GM18511 (cell line): ENCODE measurements around the gene LGI4.

Experiments
- ATAC-seq: cut with Tn5 transposase; IDR thresholded peaks from one replicate; pipeline ENCODE4 v1.9.1; 2021; ENCODE audit warnings: mild to moderate bottlenecking, moderate library complexity; ENCODE audit not compliant: unreplicated experiment

The LGI4 gene

DNA sequence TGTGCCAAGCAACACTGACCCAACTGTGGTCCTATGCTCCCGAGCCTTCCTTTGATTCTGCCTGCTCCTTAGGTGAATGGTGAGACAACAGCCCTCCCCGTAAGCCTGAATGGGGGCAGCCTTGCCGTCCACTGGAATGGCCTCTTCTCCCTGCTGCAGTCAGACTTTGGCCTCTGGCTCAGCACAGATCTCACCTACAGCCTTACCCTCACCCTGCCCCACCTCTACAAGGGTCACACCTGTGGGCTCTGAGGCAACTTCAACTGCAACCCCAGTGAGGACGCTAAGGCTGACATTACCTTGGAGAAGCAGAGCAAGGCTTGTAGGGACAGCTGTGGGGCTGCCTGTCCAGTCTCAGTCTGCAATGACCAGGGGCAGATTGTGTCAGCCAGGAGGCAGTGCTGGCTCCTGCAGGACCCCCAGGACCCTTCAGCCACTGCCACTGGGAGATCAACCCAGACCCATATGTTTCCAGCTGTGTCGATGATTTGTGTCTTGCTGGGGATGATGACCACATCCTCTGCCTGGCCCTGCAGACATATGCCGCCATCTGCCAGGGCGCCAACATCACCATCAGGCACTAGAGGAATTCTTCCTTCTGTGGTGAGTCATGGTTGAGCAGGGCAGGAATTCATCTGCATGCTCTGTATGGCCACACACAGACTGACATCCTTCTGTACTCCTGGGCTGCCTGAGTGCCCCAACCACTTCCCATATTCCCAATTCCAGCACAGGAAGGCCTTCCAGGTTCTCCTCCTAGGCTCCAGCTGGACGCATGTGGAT lies 46.5 kb downstream of the LGI4 start:
- ATAC-seq: no peak

DNA sequence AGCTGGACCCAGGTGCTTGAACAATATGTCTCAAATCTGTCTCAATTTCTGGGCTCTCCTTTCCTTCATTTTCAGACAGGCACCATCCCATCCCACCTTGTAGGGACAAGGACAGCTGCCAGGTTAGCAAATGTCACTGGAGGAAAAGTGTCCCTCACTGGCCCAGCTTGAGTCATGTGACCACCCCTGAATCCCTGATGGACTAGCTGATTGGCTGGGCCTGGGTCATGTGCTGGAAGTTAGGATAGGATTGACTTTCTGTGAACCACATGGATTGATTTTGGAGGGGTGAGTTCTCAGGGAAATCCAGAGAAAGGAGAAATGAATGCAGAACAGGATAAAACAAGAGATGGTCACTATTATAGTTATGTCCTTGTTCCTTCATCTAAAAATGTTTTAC lies 47.5 kb downstream of the LGI4 start:
- ATAC-seq: no peak

DNA sequence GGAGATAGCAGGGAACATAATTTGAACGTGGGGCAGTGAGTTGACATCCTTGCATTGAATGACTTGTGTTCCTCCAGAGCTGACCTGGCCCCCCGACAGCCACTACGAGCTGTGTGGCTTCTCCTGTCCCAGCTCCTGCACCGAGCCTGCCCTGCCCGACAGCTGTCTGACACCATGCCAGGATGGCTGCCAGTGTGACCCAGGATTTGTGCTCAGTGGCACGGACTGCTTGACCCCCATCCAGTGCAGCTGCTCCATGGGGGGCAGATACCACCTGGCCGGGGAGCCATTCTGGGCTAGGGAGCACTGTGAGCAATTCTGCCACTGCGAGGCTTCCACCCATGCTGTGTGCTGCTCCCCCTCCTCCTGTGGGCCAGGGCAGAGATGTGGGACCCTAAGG lies 48.4 kb downstream of the LGI4 start:
- ATAC-seq: no peak

DNA sequence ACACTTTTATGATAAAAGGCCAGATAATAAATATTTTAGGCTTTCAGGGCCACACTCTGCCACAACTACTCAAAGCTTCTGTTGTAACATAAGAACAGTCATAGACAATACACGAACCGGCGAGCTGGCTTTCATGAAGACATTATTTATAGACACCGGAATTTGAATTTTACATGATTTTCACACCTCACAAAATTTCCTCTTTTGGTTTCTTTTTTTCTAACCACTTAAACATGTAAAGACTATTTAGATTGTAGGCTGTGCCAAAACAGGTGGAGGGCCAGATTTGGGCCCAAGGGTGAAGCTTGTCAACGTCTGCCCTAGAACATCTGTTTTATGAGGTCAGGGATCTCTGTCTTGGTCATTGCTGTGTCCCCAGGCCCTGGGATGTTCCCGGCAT lies 48.9 kb downstream of the LGI4 start:
- ATAC-seq: peak; percentile 77

DNA sequence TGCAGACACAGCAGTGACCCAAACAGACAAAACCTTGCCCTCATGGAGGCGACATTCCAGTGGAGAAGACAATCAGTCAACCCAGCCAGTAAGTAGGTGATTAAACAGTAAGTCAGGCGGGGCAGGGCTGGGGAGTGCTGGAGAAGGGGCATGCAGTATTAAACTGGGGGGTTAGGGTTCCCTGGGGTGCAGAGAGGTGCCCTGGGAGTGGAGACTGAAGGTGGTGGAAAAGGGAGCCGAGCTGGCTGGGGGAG lies 50.4 kb downstream of the LGI4 start:
- no peak for ATAC-seq

DNA sequence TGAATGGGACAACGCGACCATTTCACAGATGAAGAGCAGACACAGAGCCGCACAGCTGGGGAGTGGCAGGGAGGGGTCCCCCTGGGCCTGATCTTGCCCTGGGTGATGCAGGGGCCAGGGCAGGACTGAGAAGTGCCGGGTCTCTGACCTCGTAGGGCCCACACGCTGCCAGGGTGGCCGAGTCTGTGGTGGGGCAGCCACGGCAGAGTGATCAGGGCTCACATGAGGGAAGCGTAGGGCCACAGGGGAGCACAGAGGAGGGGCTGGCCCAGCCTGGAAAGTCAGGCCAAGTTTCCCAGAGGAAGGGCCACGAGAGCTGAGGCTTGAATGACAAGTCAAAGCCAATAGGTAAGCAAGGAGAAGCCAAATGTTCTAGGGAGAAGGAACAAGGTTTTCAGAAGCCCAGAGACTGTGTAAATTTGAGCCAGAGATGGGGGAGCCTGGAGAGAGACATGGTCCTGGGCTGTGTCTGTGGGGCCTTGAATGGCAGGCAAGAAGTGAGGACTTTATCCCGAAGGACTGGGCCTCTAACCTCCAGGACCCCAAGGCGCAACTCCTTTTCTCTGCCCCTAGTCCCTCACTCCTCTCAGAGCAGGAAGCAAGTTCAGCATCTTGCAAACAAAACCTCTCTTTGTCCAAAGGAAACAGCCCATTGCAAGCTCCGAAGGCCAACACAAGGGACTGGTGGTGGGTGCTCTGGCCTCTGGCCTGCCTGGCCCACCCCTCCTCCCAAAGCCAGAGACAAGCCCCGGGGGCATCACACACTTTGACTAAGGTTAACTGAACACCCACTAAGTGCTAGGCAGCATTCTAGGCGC lies 51.0 kb downstream of the LGI4 start:
- ATAC-seq: no peak

DNA sequence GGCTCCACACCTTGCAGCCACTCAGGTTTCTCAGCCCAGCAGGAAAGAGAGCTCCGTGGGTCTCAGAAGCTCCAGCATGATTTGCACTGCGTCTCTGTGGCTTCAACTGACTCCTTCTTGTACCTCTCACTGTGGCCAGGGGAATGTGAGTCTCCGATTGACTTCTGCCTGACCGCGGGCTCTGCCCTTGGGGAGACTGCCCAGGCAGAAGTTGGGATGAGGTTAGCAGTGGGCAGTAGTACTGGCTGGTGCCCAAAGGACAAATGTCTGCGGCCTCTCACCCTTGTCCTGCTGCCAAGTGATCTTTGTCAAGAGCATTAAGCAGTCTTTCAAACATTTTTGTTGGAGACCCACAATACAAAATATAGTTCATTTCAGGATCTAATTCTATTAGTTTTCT lies 53.7 kb downstream of the LGI4 start:
- ATAC-seq: no peak

DNA sequence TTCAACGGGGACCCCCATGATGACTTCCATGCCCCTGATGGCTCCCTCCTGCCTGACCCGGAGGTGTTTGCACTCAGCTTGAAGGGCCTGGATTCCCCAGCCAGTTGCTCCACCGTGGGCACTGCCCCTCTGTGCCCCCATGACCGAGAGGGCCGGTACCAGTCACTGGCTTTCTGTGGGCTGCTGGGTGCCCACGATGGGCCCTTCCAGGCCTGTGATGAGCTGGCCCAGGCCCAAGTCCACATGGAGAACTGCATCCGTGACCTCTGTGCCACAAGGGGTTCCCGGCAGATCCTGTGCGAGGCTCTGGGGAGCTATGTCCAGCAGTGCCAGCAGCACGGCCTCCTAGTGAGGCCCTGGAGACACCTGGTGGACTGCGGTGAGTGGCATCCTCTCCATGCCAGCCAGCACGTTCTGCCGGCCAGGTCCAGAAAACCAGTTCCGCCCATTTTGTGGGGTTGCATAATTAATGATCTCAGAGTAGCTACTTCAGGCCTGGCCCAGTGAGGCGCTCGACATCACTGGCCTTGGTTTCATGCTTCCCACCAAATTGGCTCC lies 54.2 kb downstream of the LGI4 start:
- no peak for ATAC-seq

DNA sequence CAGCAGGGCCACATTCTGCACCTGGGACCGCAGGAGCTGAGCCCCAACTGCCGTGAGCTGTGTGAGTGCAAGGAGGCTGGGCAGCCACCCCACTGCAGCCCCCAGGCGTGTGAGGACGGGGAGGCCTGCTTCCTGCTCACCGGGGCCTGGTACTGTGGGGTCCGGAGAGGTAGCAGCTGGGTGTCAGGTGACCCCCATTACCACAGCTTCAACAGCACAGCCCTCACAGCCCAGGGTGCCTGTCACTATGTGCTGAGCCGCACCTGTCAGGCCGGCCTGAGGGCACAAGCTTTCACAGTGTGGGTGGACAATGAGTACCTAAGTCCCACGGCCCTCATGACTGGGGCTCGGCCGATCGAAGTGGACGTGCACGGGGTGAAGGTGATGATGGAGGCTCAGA lies 55.0 kb downstream of the LGI4 start:
- ATAC-seq: no peak

DNA sequence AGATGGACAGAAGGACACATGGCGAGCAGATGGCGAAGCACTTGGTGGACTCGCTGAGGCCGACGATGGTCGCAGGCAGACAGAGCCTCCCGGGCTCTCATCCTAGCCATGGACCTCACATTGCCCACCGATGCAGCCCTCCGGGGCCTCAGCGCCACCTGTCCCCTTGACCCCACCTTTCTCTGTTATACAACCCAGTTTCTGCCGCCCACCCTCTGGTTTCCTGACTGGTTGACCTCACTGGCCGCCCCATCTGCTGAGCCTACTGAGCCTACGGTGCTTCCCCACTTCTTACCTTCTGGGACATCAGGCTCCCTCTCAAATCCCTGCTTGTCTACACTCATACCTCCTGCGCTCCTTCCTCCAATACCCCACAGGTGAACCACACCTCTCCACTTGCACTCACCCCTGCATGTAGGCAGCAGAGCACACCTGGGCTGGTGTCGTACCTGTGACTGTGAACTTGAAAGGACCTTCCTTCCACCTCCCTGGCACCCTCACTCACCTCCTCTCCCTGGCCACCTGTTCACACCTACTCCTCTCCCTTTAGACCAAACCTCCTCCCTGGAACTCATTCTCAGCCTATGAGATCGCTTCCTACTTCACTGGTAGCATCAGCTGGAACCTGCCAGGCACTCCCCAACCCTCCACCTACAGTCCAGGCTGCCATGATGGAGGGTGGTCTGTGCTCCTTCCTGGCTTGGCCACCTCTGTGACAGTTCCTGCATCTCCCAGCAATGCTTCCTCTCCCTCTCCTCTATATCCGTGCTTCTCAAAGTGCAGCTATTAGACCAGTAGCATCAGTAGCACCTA lies 57.2 kb downstream of the LGI4 start:
- no peak for ATAC-seq

DNA sequence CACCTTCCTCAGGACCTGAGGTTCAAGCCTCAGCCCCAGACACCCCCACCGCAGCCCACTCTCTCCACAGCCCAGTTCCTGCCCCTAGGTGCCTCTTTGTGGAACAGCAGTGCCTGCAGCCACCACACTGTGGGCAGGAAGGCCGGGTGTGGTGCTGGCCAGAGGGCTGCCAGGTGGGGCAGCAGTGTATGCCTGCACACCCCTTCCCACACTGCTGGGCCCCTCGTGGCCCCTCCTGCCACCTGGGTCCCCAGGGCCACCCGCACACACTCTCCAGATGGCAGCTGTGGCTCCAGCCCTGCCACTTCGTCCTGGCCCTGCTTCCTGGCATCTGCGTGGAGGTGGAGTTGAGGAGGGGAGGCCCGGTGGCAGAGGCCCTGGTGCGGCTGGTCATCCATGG lies 58.2 kb downstream of the LGI4 start:
- no peak for ATAC-seq

DNA sequence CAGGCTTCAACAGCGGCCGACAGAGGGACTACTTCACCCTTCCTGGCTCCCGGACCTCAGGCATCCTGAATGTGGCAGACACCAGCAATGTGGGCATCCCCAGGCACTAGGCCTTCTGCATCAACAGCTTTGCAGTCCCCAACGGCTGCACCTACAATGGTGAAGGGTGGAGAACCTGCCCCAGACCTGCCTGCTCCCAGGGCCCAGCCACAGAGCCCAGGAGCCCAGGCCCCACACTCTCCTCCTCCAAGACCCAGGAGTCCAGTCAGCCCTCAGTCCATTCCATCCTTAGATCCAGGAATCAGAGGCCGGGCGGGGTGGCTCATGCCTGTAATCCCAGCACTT lies 58.9 kb downstream of the LGI4 start:
- no peak for ATAC-seq

DNA sequence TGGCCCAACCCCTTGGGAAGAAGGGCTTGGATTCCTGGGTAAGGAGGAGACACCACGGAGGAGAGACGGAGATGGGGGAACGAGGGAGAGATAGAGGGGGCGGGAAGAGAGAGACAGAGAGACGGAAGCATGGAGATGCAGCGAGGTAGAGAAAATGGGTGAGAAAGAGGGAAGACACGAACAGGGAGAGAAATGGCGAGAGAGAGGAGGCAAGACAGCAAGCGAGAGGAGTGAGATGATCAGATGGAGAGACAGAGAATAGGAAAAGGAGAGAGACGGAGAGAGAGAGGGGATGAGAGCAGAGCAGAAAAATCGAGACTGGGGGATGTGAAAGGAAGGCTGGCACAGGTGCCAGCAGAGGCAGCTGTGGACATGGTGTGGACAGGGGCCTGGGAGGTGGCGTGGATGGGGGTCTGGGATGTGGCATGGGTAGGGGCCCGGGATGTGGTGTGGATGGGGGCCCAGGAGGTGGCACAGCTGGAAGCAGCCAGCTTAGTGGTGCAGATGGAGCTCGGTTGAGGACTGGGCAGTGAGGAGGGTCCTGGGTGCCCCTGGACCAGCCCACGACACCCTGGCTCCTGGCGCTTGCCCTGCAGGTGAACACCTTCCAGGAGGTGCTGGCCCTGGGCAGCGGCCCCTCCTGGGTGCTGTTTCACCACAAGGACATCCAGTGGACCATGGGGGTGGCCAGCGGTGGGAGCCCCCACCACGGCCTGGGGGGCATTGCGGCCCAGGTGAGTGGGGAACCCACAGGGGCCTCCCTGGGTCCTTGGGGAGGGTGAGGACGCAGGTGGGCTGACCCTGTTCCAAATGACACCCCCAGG lies 59.4 kb downstream of the LGI4 start:
- ATAC-seq: no peak
